ENCODE results near the gene LGI4.

- TF ChIP-seq CTCF (IDR thresholded peaks at IDR 0.05; ENCODE audit: insufficient read depth, low read length, poor library complexity, severe bottlenecking) (no peak), EZH2phosphoT487 (conservative IDR thresholded peaks at IDR 0.05; ENCODE audit: low read length) (no peak)
These were observed 1.0 kb downstream of the LGI4 start for GRCh38 chr19:35133826-35134225.
